Fibroblast of mammary gland (primary cell): ENCODE measurements around the gene AGL.
A peak's percentile ranks its signal among the peaks of the same experiment; 100 is the strongest.

Experiments used
- DNase-seq: peaks from one replicate; pipeline ENCODE4 v3.0.0-alpha.2; 2010; ENCODE audit warnings: low read depth
- H3K4me3 ChIP-seq: 2 replicates; pipeline ENCODE4 v1.5.1; 2011; ENCODE audit warnings: low read depth, mild to moderate bottlenecking, low read length, moderate library complexity; ENCODE audit not compliant: control insufficient read depth
- CTCF ChIP-seq: conservative IDR thresholded peaks from 2 replicates; pipeline ENCODE4 v1.5.1; 2011; ENCODE audit warnings: low read depth, low read length, inconsistent platforms; ENCODE audit not compliant: control insufficient read depth, insufficient read depth

Gene AGL

GRCh38 chr1:99935534-99935933, 85.4 kb downstream of the AGL start:
- no peak overlapping the region for H3K4me3 ChIP-seq
- TF ChIP-seq CTCF, result no peak
- DNase-seq, result no peak

DNA sequence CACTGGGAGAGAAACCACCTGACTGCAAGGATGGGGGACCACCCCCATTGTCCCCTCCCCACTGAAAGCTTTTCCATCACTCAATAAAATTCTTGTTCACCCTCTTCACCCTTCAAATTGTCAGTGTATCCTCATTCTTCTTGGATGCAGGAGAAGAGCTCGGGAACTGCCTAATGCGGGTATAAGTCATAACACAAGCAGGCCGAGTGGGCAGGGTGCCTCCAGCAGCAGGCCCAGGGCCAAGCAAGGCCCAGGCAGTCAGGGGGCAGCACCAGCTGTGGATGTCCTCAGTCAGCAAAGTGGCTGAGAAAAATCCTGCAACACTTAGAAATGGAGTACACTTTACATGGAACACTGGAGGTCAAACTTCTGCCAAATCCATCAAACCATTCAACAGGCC, 85.9 kb downstream of the AGL start:
- TF ChIP-seq CTCF, result no peak
- DNase-seq, result no peak
- H3K4me3 ChIP-seq, result no peak overlapping the region

GRCh38 chr1:99942723-99943122, 92.6 kb downstream of the AGL start:
- no peak for DNase-seq
- TF ChIP-seq CTCF, result no peak

DNA sequence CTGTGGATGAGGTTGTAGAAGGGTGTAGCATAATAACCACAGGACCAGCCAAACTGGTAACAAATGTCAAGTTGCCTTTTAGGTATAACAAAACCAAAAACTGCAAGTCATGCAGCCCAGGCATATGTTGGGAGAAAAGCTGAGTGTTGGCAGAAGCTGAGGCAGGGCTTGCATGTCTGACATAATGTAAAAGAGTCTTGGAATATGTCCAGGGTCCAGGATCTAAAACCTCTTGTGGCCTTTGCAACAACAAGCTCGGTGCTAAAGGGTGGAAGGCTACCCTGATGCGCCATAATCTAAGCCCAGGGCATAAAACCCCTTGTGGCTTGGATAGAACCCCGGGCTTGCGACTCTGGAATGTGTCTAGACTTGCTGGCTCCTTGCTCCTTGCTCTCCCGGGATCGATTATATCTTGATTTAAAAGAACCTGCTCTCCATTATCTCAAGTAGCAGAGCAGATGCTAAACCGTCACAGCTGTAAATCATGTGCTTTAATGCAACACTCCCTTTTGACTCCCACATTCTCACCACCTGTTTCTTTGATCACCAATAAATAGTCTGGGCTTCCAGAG, 93.1 kb downstream of the AGL start:
- no peak for TF ChIP-seq CTCF
- no peak overlapping the region for H3K4me3 ChIP-seq
- DNase-seq, result peak; percentile 72

More at GRCh38 chr1:99942723-99943122, 92.6 kb downstream of the AGL start:
- H3K4me3 ChIP-seq, result no peak overlapping the region

GRCh38 chr1:99944192-99944591, 94.0 kb downstream of the AGL start:
- DNase-seq, result no peak
- TF ChIP-seq CTCF, result no peak
- no peak overlapping the region for H3K4me3 ChIP-seq

GRCh38 chr1:99945174-99945573, 95.0 kb downstream of the AGL start:
- DNase-seq, result no peak
- H3K4me3 ChIP-seq, result no peak overlapping the region
- no peak for TF ChIP-seq CTCF

GRCh38 chr1:99950486-99950885, 100.3 kb downstream of the AGL start:
- DNase-seq, result no peak
- TF ChIP-seq CTCF, result no peak
- no peak overlapping the region for H3K4me3 ChIP-seq
